A673 (cell line): ENCODE results near the gene OST4.

ENCODE experiments used
- CTCF ChIP-seq: fragments of 300-800, 200-600 bp; sonication (generic); conservative IDR thresholded peaks from 2 replicates; pipeline ENCODE4 v1.5.1; 2017; ENCODE audit warnings: low read depth, mild to moderate bottlenecking, antibody characterized with exemption, low read length, moderate library complexity, mixed read lengths
- EZH2 ChIP-seq: fragments of 200-600 bp; sonication (generic); IDR thresholded peaks from 2 replicates; pipeline ENCODE4 v1.6.1; 2017; ENCODE audit warnings: borderline replicate concordance, low read depth, mild to moderate bottlenecking, mixed read lengths, antibody characterized with exemption, low read length; ENCODE audit not compliant: poor library complexity, severe bottlenecking

- no peak for TF ChIP-seq CTCF
- no peak for TF ChIP-seq EZH2
Observed at GRCh38 chr2:27071990-27072830, 756 bp upstream of the OST4 start.
